Lower leg skin (tissue), 3 donors: ENCODE data around the gene STX18.

Experiments used
- POLR2A ChIP-seq, 2 donors: fragments of 450-650 bp; IDR thresholded peaks; one replicate each; pipeline ENCODE4 v1.6.1; 2016 to 2017; ENCODE audit warnings: antibody characterized with exemption in 2 of 2, mild to moderate bottlenecking in 1 of 2, moderate library complexity in 1 of 2
- TF ChIP-seq, protein P1 (sequence below), 3 donors: fragments of 450-650 bp; IDR thresholded peaks; one replicate each; pipeline ENCODE4 v1.5.1; 2016; ENCODE audit warnings: antibody characterized with exemption in 3 of 3, mild to moderate bottlenecking in 3 of 3, moderate library complexity in 2 of 3

GRCh38 chr4:4433941-4434340 is 107.9 kb downstream of the STX18 start:
- TF ChIP-seq, protein P1, sequence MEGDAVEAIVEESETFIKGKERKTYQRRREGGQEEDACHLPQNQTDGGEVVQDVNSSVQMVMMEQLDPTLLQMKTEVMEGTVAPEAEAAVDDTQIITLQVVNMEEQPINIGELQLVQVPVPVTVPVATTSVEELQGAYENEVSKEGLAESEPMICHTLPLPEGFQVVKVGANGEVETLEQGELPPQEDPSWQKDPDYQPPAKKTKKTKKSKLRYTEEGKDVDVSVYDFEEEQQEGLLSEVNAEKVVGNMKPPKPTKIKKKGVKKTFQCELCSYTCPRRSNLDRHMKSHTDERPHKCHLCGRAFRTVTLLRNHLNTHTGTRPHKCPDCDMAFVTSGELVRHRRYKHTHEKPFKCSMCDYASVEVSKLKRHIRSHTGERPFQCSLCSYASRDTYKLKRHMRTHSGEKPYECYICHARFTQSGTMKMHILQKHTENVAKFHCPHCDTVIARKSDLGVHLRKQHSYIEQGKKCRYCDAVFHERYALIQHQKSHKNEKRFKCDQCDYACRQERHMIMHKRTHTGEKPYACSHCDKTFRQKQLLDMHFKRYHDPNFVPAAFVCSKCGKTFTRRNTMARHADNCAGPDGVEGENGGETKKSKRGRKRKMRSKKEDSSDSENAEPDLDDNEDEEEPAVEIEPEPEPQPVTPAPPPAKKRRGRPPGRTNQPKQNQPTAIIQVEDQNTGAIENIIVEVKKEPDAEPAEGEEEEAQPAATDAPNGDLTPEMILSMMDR (IDR thresholded peaks at IDR 0.05): no peak
- TF ChIP-seq POLR2A (IDR thresholded peaks at IDR 0.05): no peak
